AML-193 (cell line): ENCODE results near the gene TMEM163.

ENCODE experiments used
- DNase-seq, 2 experiments: peaks; one replicate each; lab custom pipeline; 2025; lab: John Stamatoyannopoulos, UW

Gene TMEM163

GRCh38 chr2:134457765-134458472 lies 260.9 kb downstream of the TMEM163 start:
- no peak for DNase-seq

GRCh38 chr2:134457353-134457752 lies 261.4 kb downstream of the TMEM163 start:
- DNase-seq: no peak

DNA sequence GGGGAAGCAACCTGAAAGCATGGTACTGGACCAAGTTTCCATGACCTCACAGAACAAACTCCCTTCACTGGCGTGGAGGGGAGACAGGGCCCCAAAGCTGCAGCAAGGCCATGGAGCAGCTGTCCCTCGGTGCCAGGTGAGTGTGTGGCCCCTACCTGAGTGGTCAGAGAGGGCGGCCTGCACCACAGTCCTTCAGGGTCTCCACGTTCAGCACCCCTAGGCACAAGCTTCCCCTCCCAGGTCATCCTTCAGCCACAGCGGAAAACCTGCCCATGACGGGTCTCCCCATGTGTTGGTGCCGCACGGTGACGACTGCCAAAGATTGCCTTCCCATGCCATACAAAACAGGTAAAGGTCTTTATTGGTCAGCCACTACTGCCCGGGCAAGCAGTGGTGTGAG lies 263.4 kb downstream of the TMEM163 start:
- DNase-seq: no peak

DNA sequence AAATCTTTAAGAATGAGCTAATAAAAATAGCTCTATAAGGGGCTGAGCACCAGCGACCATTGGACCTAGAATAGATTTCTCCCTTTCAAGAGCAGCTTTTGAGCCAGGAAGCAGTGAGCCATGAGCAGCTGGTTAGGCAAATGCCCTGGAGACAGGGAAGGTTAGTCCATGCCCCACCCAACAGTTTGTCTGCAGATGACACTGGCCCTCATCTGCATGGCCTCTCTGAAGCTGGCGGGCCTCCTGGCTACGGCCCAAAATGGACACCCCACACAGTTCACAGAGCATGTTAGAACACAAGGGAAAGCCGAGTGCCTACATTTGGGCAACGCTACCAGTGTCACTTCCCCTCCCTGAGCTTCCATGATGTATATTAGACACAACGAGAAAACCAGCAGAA lies 263.9 kb downstream of the TMEM163 start:
- no peak for DNase-seq

DNA sequence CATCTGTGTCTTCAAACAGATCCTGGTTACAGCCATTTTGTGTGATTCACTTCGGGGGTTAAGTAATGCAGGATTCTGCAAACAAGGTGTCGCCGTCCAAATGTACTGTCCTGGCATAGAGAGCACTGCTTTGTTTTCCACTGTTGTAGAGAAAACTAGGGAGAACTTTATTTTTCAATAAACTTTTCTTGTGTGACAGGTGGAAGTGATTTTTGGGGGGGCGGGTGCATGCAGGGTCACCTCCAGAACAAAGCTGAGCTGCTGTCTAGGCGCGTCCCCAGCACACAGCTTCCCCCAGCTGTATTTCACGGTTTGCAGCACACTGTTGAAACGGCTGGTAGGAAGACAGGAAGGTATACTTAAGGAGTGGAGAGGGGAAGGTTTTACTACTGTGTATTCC lies 264.4 kb downstream of the TMEM163 start:
- no peak for DNase-seq

GRCh38 chr2:134453973-134454372 lies 264.8 kb downstream of the TMEM163 start:
- DNase-seq: no peak

GRCh38 chr2:134453476-134453875 lies 265.3 kb downstream of the TMEM163 start:
- no peak for DNase-seq

GRCh38 chr2:134452042-134452733 lies 266.6 kb downstream of the TMEM163 start:
- no peak for DNase-seq

DNA sequence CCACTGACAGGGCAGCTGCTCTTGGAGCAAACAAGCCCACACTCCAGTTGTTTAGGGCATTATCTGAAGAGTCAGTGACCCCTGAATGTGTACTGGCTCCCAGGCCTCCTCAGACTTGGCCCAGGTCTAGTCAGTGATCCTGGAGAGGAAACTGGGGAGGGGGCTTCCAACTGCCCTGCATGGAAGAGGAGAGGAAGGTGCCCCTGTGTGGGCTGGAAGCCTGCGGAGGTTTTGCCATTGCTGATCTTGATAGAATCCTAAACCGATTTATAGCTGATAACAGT lies 267.5 kb downstream of the TMEM163 start:
- no peak for DNase-seq

- DNase-seq: no peak
These were observed 268.9 kb downstream of the TMEM163 start for GRCh38 chr2:134449751-134450513.

DNA sequence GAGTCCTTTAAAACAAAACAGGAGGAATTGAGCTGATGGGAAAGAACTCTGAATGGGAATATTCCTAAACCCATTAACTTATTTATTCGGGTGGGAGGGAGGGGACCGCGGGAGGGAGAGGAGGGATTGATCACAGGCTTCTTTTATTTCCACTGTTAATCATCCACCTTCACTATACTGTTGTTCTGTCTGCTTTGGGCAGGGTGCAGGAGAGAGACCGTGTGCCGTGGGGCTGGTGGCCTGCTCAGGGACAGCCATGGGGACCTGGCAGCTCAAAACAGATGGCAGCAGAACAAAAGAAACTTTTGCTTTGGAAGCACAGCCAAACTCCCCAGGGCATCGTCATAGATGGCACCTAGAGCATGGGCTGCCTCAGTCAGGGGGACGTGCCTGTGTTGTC lies 269.6 kb downstream of the TMEM163 start:
- no peak for DNase-seq

DNA sequence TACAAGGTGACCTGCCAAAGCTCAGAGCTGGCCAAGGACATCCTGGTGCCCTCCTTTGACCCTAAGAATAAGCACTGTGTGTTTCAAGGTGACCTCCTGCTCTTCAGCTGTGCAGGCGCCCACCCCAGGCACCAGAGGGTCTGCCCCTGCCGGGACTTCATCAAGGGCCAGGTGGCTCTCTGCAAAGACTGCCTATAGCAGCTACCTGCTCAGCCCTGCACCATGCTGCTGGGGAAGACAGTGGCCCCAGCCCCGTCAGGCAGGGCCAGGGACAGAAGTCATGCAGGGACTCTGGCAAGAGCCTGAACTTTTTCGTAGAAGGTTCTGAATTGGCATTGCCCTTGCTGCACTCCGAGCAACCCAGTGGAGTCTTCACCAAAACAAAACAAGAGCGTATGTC lies 270.1 kb downstream of the TMEM163 start:
- no peak for DNase-seq

DNA sequence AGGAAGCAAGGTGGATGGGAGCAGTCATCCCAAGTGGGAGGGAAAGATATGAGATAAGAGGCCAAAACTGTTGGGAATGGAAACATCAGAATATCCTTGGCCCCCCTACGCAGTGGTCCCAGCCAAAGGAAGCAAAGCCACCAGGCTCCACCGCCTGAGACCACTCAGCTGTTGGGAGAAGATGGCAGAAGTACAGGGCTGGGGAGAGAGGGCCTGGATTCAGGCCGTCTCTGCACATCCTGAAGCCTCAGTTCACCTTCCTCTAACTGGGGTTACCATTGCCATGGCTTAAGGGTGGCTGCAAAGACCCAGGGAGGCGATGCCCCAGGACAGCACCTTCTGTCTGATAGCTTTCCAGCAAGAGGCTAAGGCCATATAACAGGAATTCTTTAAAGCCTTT lies 271.1 kb downstream of the TMEM163 start:
- DNase-seq: no peak

DNA sequence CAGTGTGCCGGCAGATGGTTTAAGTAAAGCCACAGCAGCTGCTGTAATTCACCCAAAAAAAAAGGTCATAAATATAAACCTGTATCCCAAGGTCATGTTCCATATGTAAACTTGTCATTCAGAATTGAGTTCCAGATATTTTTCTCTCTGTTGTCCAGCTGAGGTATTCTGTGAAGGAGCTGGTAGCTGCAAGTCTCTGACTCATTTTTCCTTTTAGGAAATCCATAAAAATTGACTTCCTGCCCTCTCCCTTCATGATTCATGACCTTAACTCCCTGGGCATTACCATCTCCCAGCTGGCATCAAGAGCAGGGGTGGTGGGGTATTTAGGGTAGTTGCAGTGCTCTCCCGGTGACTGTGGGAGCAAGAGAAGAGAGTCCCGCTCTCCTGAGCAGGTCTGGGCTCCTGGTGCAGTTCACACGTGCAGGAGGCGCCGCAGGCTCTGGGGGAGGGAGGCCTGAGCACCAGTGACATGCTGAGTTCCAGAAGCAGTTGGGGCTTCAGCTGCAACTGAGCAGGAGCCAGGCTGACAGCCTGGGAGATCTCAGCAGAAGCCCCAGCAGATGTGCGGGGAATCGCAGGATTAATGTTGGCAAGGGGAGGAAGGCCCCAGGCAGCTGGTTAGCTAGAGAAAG lies 272.3 kb downstream of the TMEM163 start:
- no peak for DNase-seq

DNA sequence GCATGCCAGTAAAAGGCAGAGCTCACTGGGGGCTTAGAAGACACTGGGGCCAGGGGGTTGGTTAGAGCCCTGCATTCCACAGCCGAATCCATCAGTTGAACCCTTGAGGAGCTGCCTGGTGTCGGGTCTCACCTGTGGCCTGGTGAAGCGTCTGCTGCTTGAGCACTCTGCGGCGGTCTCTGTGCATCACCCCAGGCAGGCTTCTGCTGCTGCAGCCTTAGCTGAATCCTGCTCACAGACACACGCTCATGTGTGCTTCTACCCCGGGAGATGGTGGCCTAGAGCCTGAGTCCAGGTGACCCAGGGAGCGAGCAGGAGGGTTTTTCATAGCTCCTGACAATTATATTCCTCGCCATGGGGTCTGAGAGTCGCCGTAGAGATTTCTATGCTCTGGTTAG lies 272.8 kb downstream of the TMEM163 start:
- no peak for DNase-seq

DNA sequence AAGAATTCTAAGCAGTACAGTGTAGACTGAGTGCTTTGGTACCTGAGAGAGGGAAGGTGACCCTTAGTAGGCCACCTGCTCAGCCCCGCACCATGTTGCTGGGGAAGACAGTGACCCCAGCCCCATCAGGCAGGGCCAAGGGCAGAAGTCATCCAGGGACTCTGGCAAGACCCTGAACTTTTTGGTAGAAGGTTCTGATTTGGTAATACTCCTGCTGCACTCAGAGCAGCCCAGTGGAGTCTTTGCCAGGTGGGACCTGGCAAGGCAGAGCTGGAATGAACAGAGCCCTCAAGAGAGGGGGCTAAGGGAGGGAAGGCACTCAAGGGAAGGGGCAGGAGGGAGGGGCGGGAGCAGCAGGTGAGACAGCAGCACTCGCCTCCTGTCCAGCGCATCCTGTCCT lies 273.7 kb downstream of the TMEM163 start:
- no peak for DNase-seq

GRCh38 chr2:134443814-134444480 lies 274.9 kb downstream of the TMEM163 start:
- no peak for DNase-seq

DNA sequence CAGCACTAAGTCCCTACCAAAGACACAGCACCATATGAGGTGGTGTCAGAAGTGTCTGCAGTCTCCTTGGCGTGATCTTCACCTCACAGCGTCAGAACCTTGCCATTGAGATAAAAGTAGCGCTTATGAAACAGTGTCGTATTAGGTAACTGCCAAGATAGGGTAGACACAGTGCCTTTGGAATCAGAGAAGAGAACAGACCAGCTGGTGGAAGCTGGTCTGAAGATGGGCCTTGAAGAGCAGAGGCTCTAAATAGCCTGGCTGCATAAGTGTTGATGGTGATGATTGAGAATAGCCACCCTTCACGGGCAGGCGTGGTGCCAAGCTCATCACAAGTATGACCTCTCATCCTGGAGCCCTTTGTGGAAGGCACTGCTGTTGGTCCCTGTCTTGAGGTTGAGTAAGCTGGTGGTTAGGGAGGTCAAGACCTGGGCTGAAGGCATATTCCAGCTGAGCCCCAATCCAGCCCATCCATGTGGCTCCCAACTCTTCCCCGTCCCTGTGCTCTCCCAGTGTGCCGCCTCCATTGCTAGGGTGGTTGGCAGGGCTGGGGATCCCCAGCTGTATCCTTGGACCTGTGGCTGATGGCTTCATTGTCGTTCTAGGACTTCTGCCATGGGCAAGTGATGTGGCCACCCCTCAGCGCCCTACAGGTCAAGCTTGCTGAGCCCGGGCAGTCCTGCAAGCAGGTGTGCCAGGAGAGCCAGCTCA lies 277.5 kb downstream of the TMEM163 start:
- no peak for DNase-seq

DNA sequence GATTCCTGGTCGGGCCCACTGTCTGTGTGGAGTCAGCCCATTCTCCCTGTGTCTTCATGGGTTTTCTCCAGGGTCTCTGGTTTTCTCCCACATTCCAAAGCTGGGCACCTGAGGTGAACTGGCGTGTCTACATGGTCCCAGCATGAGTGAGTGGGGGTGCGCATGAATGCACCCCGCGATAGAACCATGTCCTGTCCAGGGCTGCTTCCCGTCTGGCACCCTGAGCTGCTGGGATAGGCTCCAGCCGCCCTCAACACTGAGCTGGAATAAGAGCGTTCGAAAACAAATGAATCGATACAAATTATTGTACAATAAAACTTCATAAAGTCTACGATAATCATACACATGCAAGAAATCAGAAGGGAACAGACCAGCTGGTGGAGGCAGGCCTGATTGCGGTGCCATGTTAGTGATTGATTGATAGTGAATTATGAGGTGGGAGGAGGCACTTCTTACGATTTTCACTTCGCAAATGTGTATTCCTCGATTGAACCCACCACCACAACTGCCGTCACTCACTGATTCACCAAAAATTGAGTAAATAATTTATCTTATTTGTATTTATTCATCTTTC lies 278.4 kb downstream of the TMEM163 start:
- no peak for DNase-seq

- DNase-seq: no peak
These were observed 280.4 kb downstream of the TMEM163 start for GRCh38 chr2:134438371-134438770.

- no peak for DNase-seq
These were observed 282.1 kb downstream of the TMEM163 start for GRCh38 chr2:134436706-134437105.
